Neural crest cell (in vitro differentiated cells): Measurements from ENCODE around the gene ASB13. TPM values are rescaled to one million over a fixed set of nuclear protein-coding genes. Genes with fewer than 3 reads are reported as not detected.

Source experiments
- DNase-seq: peaks from one replicate; pipeline ENCODE4 v3.0.0; 2021; ENCODE audit warnings: low read depth, mixed read lengths, low spot score
- H3K27ac Mint-ChIP-seq: one replicate; pipeline ENCODE4 v1.8.0; 2021; ENCODE audit warnings: mild to moderate bottlenecking, mixed read lengths; ENCODE audit not compliant: unreplicated experiment
- H3K27me3 Mint-ChIP-seq: 2 replicates; pipeline ENCODE4 v1.8.0; 2021; ENCODE audit warnings: low read depth, mild to moderate bottlenecking, mixed read lengths
- H3K36me3 Mint-ChIP-seq: 2 replicates; pipeline ENCODE4 v1.8.0; 2021; ENCODE audit warnings: low read depth, mild to moderate bottlenecking, mixed read lengths
- H3K4me1 Mint-ChIP-seq: 2 replicates; pipeline ENCODE4 v1.8.0; 2021; ENCODE audit warnings: mixed read lengths
- H3K4me3 Mint-ChIP-seq: one replicate; pipeline ENCODE4 v1.8.0; 2021; ENCODE audit warnings: mild to moderate bottlenecking, mixed read lengths
- H3K9me3 Mint-ChIP-seq: 2 replicates; pipeline ENCODE4 v1.8.0; 2021; ENCODE audit warnings: mixed read lengths
- total RNA-seq: library from RNA; stranded (reverse); gene quantifications from 2 replicates; pipeline ENCODE4 v1.2.1, GENCODE V29; 2021
- TF ChIP-seq, protein P1 (sequence below): fragments of 200-600 bp; sonication (generic); conservative IDR thresholded peaks from 2 replicates; pipeline ENCODE4 v1.5.0; 2021; ENCODE audit warnings: antibody characterized with exemption, mild to moderate bottlenecking

ASB13 gene
- total RNA-seq, 1 donor from 2014 or later, result 40.8 TPM

DNA sequence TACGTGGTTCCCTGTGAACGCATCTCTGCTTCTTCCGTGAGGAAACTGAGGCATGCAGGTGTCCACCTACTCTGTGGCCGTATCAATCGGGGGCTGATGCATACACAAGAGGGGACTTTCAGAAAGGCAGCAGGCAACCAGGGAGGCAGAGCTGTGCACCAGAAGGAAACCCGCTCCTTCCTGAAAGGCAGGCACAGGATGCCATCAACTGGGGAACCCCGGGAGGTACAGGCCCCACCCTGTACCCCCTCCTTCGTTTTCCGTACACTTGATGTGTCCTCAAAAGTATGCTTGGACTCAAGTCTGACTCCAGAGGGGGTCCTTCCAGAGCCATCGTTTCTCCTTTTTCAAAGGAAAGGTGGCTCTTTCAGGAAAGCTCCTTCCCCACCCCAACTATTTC is 59.5 kb downstream of the ASB13 start:
- no peak for DNase-seq
- H3K27me3 Mint-ChIP-seq, result no peaks in the 10 kb centered on the region
- peaks cover 10% of the 10 kb centered on the region for H3K4me1 Mint-ChIP-seq
- no peak overlapping the region for H3K27ac Mint-ChIP-seq
- no peaks in the 10 kb centered on the region for H3K9me3 Mint-ChIP-seq
- H3K4me3 Mint-ChIP-seq, result no peak overlapping the region
- TF ChIP-seq, protein P1, sequence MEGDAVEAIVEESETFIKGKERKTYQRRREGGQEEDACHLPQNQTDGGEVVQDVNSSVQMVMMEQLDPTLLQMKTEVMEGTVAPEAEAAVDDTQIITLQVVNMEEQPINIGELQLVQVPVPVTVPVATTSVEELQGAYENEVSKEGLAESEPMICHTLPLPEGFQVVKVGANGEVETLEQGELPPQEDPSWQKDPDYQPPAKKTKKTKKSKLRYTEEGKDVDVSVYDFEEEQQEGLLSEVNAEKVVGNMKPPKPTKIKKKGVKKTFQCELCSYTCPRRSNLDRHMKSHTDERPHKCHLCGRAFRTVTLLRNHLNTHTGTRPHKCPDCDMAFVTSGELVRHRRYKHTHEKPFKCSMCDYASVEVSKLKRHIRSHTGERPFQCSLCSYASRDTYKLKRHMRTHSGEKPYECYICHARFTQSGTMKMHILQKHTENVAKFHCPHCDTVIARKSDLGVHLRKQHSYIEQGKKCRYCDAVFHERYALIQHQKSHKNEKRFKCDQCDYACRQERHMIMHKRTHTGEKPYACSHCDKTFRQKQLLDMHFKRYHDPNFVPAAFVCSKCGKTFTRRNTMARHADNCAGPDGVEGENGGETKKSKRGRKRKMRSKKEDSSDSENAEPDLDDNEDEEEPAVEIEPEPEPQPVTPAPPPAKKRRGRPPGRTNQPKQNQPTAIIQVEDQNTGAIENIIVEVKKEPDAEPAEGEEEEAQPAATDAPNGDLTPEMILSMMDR, result no peak
- H3K36me3 Mint-ChIP-seq, result no peaks in the 10 kb centered on the region

DNA sequence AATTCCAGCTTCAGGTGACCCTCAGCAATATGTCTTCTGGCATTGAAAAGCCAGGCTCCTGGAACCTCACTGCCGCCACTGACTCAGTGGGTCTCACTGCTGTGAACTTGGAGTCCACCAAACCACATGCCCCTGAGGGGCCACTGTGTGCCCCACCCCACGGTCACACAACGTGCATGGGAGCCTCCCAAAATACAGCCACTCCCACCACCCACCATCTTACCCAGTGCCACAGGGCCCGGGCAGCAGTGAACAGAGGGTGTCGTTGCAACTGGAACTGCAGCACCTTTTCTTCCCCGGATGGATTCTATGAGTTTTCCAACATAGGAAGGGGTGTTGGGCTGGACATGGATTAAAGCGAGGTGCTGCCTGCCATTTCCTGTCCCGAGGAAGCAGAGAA is 60.1 kb downstream of the ASB13 start:
- DNase-seq, result no peak
- Mint-ChIP-seq H3K4me3 (no peak overlapping the region), H3K27me3 (no peaks in the 10 kb centered on the region), H3K4me1 (peaks cover 10% of the 10 kb centered on the region), H3K9me3 (no peaks in the 10 kb centered on the region), H3K27ac (no peak overlapping the region), H3K36me3 (no peaks in the 10 kb centered on the region)
- TF ChIP-seq, protein P1, result no peak

DNA sequence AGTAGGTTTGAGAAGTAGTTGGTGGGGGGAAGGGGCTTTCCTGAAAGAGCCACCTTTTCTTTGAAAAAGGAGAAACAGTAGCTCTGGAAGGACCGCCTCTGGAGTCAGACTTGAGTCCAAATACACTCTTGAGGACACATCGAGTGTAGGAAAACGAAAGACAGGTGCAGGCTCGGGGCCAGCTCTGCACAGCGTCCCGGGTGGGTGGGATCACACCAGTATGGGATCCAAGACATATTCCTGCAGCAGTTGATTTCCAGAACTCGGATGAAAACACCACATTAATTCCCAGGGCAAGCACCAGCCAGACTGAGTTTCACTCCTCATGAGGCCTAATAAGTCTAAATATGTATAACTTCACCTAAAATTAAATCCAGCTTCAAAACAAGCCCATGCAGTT is 61.4 kb downstream of the ASB13 start:
- no peak for DNase-seq
- peaks cover 10% of the 10 kb centered on the region for H3K4me1 Mint-ChIP-seq
- TF ChIP-seq, protein P1, result no peak
- H3K36me3 Mint-ChIP-seq, result no peaks in the 10 kb centered on the region
- H3K27me3 Mint-ChIP-seq, result no peaks in the 10 kb centered on the region
- H3K27ac Mint-ChIP-seq, result no peak overlapping the region
- H3K9me3 Mint-ChIP-seq, result no peaks in the 10 kb centered on the region
- no peak overlapping the region for H3K4me3 Mint-ChIP-seq

DNA sequence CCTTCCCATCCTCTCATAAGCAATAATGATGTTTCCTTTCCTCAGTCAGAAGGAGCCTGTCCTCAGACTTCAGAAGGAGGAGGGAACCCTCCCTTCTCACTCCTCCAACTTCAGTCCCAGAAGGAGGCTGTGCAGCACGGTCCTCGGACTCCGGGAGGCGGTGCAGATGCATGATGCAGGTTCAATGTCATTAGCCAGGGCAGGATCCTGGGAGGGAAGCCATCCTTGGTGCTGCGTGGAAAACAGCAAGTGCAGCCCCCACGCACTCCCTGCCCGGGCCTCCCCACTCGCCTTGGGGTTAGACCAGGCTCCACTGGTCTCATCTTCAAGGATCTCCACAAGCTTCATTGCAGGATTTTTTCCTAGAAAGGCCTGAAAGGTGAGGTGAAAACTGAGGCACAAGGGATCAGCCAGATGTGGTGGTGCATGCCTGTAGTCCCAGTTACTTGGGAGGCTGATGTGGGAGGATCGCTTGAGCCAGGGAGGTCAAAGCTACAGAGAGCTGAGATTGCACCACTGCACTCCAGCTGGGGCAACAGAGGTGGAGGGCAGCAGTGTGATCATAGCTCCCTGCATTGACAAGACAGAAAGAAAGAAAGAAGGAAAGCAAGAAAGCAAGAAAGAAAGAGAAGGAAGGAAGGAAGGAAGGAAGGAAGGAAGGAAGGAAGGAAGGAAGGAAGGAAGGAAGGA is 62.0 kb downstream of the ASB13 start:
- Mint-ChIP-seq H3K4me3 (no peak overlapping the region), H3K36me3 (no peaks in the 10 kb centered on the region), H3K27ac (no peak overlapping the region), H3K4me1 (peaks cover 11% of the 10 kb centered on the region), H3K9me3 (no peaks in the 10 kb centered on the region), H3K27me3 (no peaks in the 10 kb centered on the region)
- TF ChIP-seq, protein P1, result no peak
- DNase-seq, result no peak

DNA sequence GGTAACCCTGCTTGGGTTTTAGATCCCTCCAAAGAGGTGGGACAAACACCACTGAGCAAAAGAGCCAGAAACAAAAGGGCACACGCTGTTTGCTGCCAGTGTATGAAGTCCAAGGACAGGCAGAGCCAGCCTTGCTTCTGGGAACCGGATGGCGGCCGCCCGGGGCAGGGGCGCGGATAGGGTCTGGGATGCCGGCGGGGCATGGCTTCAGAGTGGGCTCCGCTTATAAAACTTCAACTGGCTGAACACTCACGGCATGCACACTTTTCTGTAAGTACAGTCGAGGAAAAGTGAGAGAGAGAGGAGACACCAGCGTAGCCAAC is 62.6 kb downstream of the ASB13 start:
- H3K27me3 Mint-ChIP-seq, result no peaks in the 10 kb centered on the region

More for the DNA sequence above, 62.6 kb downstream of the ASB13 start:
- peaks cover 15% of the 10 kb centered on the region for H3K4me1 Mint-ChIP-seq
- TF ChIP-seq, protein P1, result no peak
- no peaks in the 10 kb centered on the region for H3K36me3 Mint-ChIP-seq
- H3K4me3 Mint-ChIP-seq, result no peak overlapping the region
- no peaks in the 10 kb centered on the region for H3K9me3 Mint-ChIP-seq
- DNase-seq, result no peak
- no peak overlapping the region for H3K27ac Mint-ChIP-seq
